CD4-positive, alpha-beta T cell treated with Interleukin-15 for 4 hours (primary cell): ENCODE results near the gene SLC2A13.
A peak's percentile ranks its signal among the peaks of the same experiment; 100 is the strongest.

Experiments
- DNase-seq: peaks from one replicate; pipeline ENCODE4 v3.0.0-alpha.2; 2020; ENCODE audit warnings: low spot score

Gene SLC2A13

GRCh38 chr12:40105515-40106201, at the start of gene SLC2A13:
Gene SLC2A13 (minus strand): TSS chr12:40106081. CDS start chr12:40105808, 273 bp downstream.
- peak; percentile 71 for DNase-seq

GRCh38 chr12:40154381-40154780, 48.5 kb upstream of the SLC2A13 start:
- DNase-seq, result no peak

- DNase-seq, result no peak
Observed at GRCh38 chr12:40153432-40153831, 47.6 kb upstream of the SLC2A13 start.

GRCh38 chr12:40152783-40153383, 47.0 kb upstream of the SLC2A13 start:
- peak; percentile 51 for DNase-seq

- no peak for DNase-seq
Observed at GRCh38 chr12:40149673-40150260, 43.9 kb upstream of the SLC2A13 start.

- no peak for DNase-seq
Observed at GRCh38 chr12:40146800-40147797, 41.2 kb upstream of the SLC2A13 start.

- no peak for DNase-seq
Observed at GRCh38 chr12:40145896-40146295, 40.0 kb upstream of the SLC2A13 start.

- no peak for DNase-seq
Observed at GRCh38 chr12:40144023-40144422, 38.1 kb upstream of the SLC2A13 start.

- no peak for DNase-seq
Observed at GRCh38 chr12:40142001-40142744, 36.3 kb upstream of the SLC2A13 start.

- no peak for DNase-seq
Observed at GRCh38 chr12:40138526-40138925, 32.6 kb upstream of the SLC2A13 start.

- peak; percentile 19 for DNase-seq
Observed at GRCh38 chr12:40137252-40137651, 31.4 kb upstream of the SLC2A13 start.

- no peak for DNase-seq
Observed at GRCh38 chr12:40127408-40127807, 21.5 kb upstream of the SLC2A13 start.

- DNase-seq, result no peak
Observed at GRCh38 chr12:40123496-40123895, 17.6 kb upstream of the SLC2A13 start.

- no peak for DNase-seq
Observed at GRCh38 chr12:40122842-40123241, 17.0 kb upstream of the SLC2A13 start.

GRCh38 chr12:40117818-40118217, 11.9 kb upstream of the SLC2A13 start:
- no peak for DNase-seq

- DNase-seq, result no peak
Observed at GRCh38 chr12:40110586-40110985, 4.7 kb upstream of the SLC2A13 start.

- DNase-seq, result no peak
Observed at GRCh38 chr12:40107803-40108620, 2.1 kb upstream of the SLC2A13 start.

- DNase-seq, result peak; percentile 91
Observed at GRCh38 chr12:40107098-40107802, 1.4 kb upstream of the SLC2A13 start.

GRCh38 chr12:40106655-40107054, 774 bp upstream of the SLC2A13 start:
- no peak for DNase-seq

- DNase-seq, result no peak
Observed at GRCh38 chr12:40106202-40106533, 287 bp upstream of the SLC2A13 start.
